K562 (cell line): Measurements from ENCODE around the gene RAB5B.

Experiments used
- FOXK2 ChIP-seq, 2 experiments: fragments of 450-650 bp; IDR thresholded peaks in 1 of 2; conservative IDR thresholded peaks in 1 of 2; 2 replicates each; pipeline ENCODE4 v1.6.1; 2016; ENCODE audit warnings: low read depth in 2 of 2, mild to moderate bottlenecking in 1 of 2
- HDAC6 ChIP-seq: IDR thresholded peaks from 2 replicates; pipeline ENCODE4 v1.6.1; 2012; ENCODE audit warnings: low read depth, mild to moderate bottlenecking, control low read depth, inconsistent platforms, low read length, moderate library complexity
- ILF3 ChIP-seq: fragments of 450-650 bp; IDR thresholded peaks from 2 replicates; pipeline ENCODE4 v1.6.1; 2018; ENCODE audit warnings: antibody characterized with exemption, mild to moderate bottlenecking, moderate library complexity, borderline replicate concordance
- NFRKB ChIP-seq: fragments of 450-650 bp; IDR thresholded peaks from 2 replicates; pipeline ENCODE4 v1.6.1; 2016; ENCODE audit warnings: low read depth
- RAD21 ChIP-seq, 2 experiments: fragments of 250-450 bp in 1 of 2; fragments of 450-650 bp in 1 of 2; sonication (Bioruptor Pico) in 1 of 2; formaldehyde crosslinking in 1 of 2; IDR thresholded peaks in 1 of 2; conservative IDR thresholded peaks in 1 of 2; 2 replicates each; pipeline versions ENCODE4 v1.4.0 to v1.8.0; 2020 to 2022; ENCODE audit warnings: mild to moderate bottlenecking in 2 of 2, moderate library complexity in 1 of 2
- ZNF347 ChIP-seq: fragments of 450-650 bp; formaldehyde crosslinking; IDR thresholded peaks from 2 replicates; pipeline ENCODE4 v1.4.0; 2020; ENCODE audit warnings: low read depth, mild to moderate bottlenecking, moderate library complexity
- ZZZ3 ChIP-seq: fragments of 450-650 bp; IDR thresholded peaks from 2 replicates; pipeline ENCODE4 v1.6.1; 2016; ENCODE audit warnings: antibody characterized with exemption, mild to moderate bottlenecking, moderate library complexity
- TF ChIP-seq, protein P1 (sequence below), 3 experiments: IDR thresholded peaks in 2 of 3; conservative IDR thresholded peaks in 1 of 3; 2 replicates each; pipeline ENCODE4 v1.5.1; 2011 to 2012; ENCODE audit warnings: low read length in 3 of 3, mild to moderate bottlenecking in 3 of 3, control low read depth in 2 of 3, improper control_type of control experiment in 1 of 3, inconsistent platforms in 1 of 3, low read depth in 1 of 3, mixed read lengths in 1 of 3, moderate library complexity in 1 of 3; ENCODE audit not compliant: insufficient read depth in 2 of 3
- TF ChIP-seq, protein P2 (sequence below): fragments of 250-450 bp; sonication (Bioruptor Pico); IDR thresholded peaks from 2 replicates; pipeline ENCODE4 v1.4.0; 2020; ENCODE audit warnings: mild to moderate bottlenecking
- TF ChIP-seq, protein P3 (sequence below): sonication (generic); formaldehyde crosslinking; IDR thresholded peaks from 2 replicates; pipeline ENCODE4 v1.8.1; 2022; ENCODE audit warnings: missing genetic modification reagents
- TF ChIP-seq, protein P4 (sequence below): fragments of 150-350 bp; IDR thresholded peaks from 2 replicates; pipeline ENCODE4 v1.6.1; 2014; ENCODE audit warnings: low read depth, mild to moderate bottlenecking, low read length, borderline replicate concordance

DNA sequence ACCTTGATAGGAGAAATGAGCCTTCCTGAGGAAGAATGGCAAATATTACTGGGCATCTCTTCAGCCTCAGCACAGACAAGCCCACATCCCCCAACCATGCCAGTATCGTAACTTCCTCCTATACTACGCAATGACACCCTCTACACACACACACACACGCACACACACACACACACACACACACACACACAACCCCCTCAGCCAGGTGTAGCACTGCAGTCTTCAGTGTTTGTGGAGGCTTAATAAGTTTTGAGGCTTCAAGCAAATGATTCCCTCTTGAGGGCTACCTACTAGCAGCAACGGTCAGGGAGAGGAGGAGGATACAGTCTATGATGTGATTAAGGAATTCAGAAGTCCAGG lies 41.3 kb upstream of the RAB5B start:
- no peak for TF ChIP-seq ILF3
- TF ChIP-seq, protein P1, sequence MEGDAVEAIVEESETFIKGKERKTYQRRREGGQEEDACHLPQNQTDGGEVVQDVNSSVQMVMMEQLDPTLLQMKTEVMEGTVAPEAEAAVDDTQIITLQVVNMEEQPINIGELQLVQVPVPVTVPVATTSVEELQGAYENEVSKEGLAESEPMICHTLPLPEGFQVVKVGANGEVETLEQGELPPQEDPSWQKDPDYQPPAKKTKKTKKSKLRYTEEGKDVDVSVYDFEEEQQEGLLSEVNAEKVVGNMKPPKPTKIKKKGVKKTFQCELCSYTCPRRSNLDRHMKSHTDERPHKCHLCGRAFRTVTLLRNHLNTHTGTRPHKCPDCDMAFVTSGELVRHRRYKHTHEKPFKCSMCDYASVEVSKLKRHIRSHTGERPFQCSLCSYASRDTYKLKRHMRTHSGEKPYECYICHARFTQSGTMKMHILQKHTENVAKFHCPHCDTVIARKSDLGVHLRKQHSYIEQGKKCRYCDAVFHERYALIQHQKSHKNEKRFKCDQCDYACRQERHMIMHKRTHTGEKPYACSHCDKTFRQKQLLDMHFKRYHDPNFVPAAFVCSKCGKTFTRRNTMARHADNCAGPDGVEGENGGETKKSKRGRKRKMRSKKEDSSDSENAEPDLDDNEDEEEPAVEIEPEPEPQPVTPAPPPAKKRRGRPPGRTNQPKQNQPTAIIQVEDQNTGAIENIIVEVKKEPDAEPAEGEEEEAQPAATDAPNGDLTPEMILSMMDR (IDR thresholded peaks at IDR 0.05 in 2 of 3, conservative IDR thresholded peaks at IDR 0.05 in 1 of 3; ENCODE audit: insufficient read depth in 2 of 3, low read depth in 1 of 3, low read length in 3 of 3) = no peak
- TF ChIP-seq, protein P2, sequence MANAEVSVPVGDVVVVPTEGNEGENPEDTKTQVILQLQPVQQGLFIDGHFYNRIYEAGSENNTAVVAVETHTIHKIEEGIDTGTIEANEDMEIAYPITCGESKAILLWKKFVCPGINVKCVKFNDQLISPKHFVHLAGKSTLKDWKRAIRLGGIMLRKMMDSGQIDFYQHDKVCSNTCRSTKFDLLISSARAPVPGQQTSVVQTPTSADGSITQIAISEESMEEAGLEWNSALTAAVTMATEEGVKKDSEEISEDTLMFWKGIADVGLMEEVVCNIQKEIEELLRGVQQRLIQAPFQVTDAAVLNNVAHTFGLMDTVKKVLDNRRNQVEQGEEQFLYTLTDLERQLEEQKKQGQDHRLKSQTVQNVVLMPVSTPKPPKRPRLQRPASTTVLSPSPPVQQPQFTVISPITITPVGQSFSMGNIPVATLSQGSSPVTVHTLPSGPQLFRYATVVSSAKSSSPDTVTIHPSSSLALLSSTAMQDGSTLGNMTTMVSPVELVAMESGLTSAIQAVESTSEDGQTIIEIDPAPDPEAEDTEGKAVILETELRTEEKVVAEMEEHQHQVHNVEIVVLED (CRISPR knock-in tag) = no peak
- TF ChIP-seq, protein P3, sequence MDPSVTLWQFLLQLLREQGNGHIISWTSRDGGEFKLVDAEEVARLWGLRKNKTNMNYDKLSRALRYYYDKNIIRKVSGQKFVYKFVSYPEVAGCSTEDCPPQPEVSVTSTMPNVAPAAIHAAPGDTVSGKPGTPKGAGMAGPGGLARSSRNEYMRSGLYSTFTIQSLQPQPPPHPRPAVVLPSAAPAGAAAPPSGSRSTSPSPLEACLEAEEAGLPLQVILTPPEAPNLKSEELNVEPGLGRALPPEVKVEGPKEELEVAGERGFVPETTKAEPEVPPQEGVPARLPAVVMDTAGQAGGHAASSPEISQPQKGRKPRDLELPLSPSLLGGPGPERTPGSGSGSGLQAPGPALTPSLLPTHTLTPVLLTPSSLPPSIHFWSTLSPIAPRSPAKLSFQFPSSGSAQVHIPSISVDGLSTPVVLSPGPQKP (CRISPR knock-in tag) = no peak
- TF ChIP-seq RAD21 (CRISPR knock-in tag; conservative IDR thresholded peaks at IDR 0.05 in 1 of 2, IDR thresholded peaks at IDR 0.05 in 1 of 2) = no peak
- TF ChIP-seq ZNF347 (CRISPR knock-in tag) = no peak
- no peak for TF ChIP-seq NFRKB
- TF ChIP-seq FOXK2 (conservative IDR thresholded peaks at IDR 0.05 in 1 of 2, IDR thresholded peaks at IDR 0.05 in 1 of 2; ENCODE audit: low read depth in 2 of 2) = no peak
- TF ChIP-seq, protein P4, sequence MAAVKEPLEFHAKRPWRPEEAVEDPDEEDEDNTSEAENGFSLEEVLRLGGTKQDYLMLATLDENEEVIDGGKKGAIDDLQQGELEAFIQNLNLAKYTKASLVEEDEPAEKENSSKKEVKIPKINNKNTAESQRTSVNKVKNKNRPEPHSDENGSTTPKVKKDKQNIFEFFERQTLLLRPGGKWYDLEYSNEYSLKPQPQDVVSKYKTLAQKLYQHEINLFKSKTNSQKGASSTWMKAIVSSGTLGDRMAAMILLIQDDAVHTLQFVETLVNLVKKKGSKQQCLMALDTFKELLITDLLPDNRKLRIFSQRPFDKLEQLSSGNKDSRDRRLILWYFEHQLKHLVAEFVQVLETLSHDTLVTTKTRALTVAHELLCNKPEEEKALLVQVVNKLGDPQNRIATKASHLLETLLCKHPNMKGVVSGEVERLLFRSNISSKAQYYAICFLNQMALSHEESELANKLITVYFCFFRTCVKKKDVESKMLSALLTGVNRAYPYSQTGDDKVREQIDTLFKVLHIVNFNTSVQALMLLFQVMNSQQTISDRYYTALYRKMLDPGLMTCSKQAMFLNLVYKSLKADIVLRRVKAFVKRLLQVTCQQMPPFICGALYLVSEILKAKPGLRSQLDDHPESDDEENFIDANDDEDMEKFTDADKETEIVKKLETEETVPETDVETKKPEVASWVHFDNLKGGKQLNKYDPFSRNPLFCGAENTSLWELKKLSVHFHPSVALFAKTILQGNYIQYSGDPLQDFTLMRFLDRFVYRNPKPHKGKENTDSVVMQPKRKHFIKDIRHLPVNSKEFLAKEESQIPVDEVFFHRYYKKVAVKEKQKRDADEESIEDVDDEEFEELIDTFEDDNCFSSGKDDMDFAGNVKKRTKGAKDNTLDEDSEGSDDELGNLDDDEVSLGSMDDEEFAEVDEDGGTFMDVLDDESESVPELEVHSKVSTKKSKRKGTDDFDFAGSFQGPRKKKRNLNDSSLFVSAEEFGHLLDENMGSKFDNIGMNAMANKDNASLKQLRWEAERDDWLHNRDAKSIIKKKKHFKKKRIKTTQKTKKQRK = no peak
- TF ChIP-seq ZZZ3 = no peak
- no peak for TF ChIP-seq HDAC6
